Lower lobe of right lung (tissue), 2 donors: ENCODE data around the gene PYCARD. TPM values are rescaled to one million over a fixed set of nuclear protein-coding genes. Genes with fewer than 3 reads are reported as not detected.

Experiments used
- ATAC-seq, 2 donors: fragments of 200-7000 bp; cut with Tn5 transposase; one replicate each; pipeline ENCODE4 v1.9.1; 2020 to 2022; ENCODE audit warnings: mild to moderate bottlenecking in 2 of 2, moderate library complexity in 2 of 2
- DNase-seq: peaks from one replicate; pipeline ENCODE4 v3.0.0-alpha.2; 2020
- H3K27ac ChIP-seq: fragments of 200-600 bp; one replicate; pipeline ENCODE4 v1.8.0; 2022
- H3K27me3 ChIP-seq: fragments of 200-600 bp; one replicate; pipeline ENCODE4 v1.8.0; 2022; ENCODE audit warnings: low read depth
- H3K36me3 ChIP-seq: fragments of 200-600 bp; one replicate; pipeline ENCODE4 v1.8.0; 2022; ENCODE audit warnings: mild to moderate bottlenecking
- H3K4me1 ChIP-seq: fragments of 200-600 bp; one replicate; pipeline ENCODE4 v1.8.0; 2022
- H3K4me3 ChIP-seq: fragments of 200-600 bp; one replicate; pipeline ENCODE4 v1.8.0; 2022; ENCODE audit warnings: mild to moderate bottlenecking
- H3K9me3 ChIP-seq: fragments of 200-600 bp; one replicate; pipeline ENCODE4 v1.8.0; 2022
- CTCF ChIP-seq: fragments of 200-600 bp; IDR thresholded peaks from one replicate; pipeline ENCODE4 v1.8.0; 2022; ENCODE audit warnings: antibody characterized with exemption, mild to moderate bottlenecking
- intact Hi-C: fragments of 100-400 bp; cut with DNase I; formaldehyde crosslinking; loops from one replicate; pipeline ENCODE4 v1.11.0; 2022
- total RNA-seq: library from RNA; stranded (reverse); fragmentation: NEBNext Ultra II Directional; extraction: Animal tissue kit (Norgen Biotek cat#: 25700); gene quantifications from one replicate; pipeline ENCODE4 v1.2.1, GENCODE V29; 2021
- donor health status: DM: no; HTN: yes; CAD: no; lungs with severe emphysema.

PYCARD gene
- total RNA-seq, 1 donor from 2014 or later: 82.0 TPM

GRCh38 chr16:31188450-31189411 is 13.8 kb downstream of the PYCARD start:
- Histone ChIP-seq H3K4me3 (no peak overlapping the region), H3K9me3 (no peaks in the 10 kb centered on the region), H3K36me3 (peaks cover 100% of the 10 kb centered on the region), H3K27me3 (no peaks in the 10 kb centered on the region), H3K4me1 (peaks cover 8% of the 10 kb centered on the region), H3K27ac (no peak overlapping the region)
- DNase-seq: no peak
- no peak for ATAC-seq
- no peak for TF ChIP-seq CTCF
- intact Hi-C loops: no loop called here

GRCh38 chr16:31187808-31188189 is 14.8 kb downstream of the PYCARD start:
- no peaks in the 10 kb centered on the region for H3K9me3 ChIP-seq
- peaks cover 17% of the 10 kb centered on the region for H3K4me1 ChIP-seq
- no peak for TF ChIP-seq CTCF
- H3K27me3 ChIP-seq: no peaks in the 10 kb centered on the region
- ATAC-seq (no peak), DNase-seq (no peak)
- no peak overlapping the region for H3K27ac ChIP-seq
- H3K4me3 ChIP-seq: no peak overlapping the region
- intact Hi-C loops: no loop called here
- peaks cover 100% of the 10 kb centered on the region for H3K36me3 ChIP-seq

GRCh38 chr16:31186930-31187807 is 15.4 kb downstream of the PYCARD start:
- TF ChIP-seq CTCF: no peak
- H3K9me3 ChIP-seq: no peaks in the 10 kb centered on the region
- H3K27me3 ChIP-seq: no peaks in the 10 kb centered on the region
- no peak overlapping the region for H3K27ac ChIP-seq
- ATAC-seq (no peak), DNase-seq (no peak)
- H3K4me3 ChIP-seq: no peak overlapping the region
- peaks cover 24% of the 10 kb centered on the region for H3K4me1 ChIP-seq
- H3K36me3 ChIP-seq: peaks cover 100% of the 10 kb centered on the region
- intact Hi-C loops: no loop called here

- ATAC-seq: no peak
- Histone ChIP-seq H3K9me3 (no peaks in the 10 kb centered on the region), H3K36me3 (peaks cover 90% of the 10 kb centered on the region), H3K27ac (no peak overlapping the region), H3K4me1 (peaks cover 34% of the 10 kb centered on the region), H3K4me3 (no peak overlapping the region), H3K27me3 (no peaks in the 10 kb centered on the region)
- TF ChIP-seq CTCF: no peak
- intact Hi-C loops: no loop called here
- no peak for DNase-seq
Observed at GRCh38 chr16:31186176-31186575, 16.4 kb downstream of the PYCARD start.

GRCh38 chr16:31185339-31185738 is 17.2 kb downstream of the PYCARD start:
- no peak overlapping the region for H3K4me3 ChIP-seq
- ATAC-seq (no peak), DNase-seq (no peak)
- peaks cover 82% of the 10 kb centered on the region for H3K36me3 ChIP-seq
- peaks cover 36% of the 10 kb centered on the region for H3K4me1 ChIP-seq
- H3K9me3 ChIP-seq: no peaks in the 10 kb centered on the region
- no peak for TF ChIP-seq CTCF
- intact Hi-C loops: no loop called here
- no peak overlapping the region for H3K27ac ChIP-seq
- no peaks in the 10 kb centered on the region for H3K27me3 ChIP-seq
